KMS-11 (cell line): ENCODE measurements around the gene ABLIM2.

ENCODE experiments used
- H2AFZ ChIP-seq: fragments of 200-600 bp; sonication (generic); 2 replicates; pipeline ENCODE4 v1.6.1; 2016; ENCODE audit warnings: antibody characterized with exemption, mixed run types, low read depth
- H3K27ac ChIP-seq: fragments of 200-600 bp; sonication (generic); 2 replicates; pipeline ENCODE4 v1.6.1; 2016; ENCODE audit warnings: mild to moderate bottlenecking, mixed run types
- H3K27me3 ChIP-seq: fragments of 200-600 bp; sonication (generic); 2 replicates; pipeline ENCODE4 v1.6.1; 2017; ENCODE audit warnings: mild to moderate bottlenecking, low read depth, mixed run types, moderate library complexity; ENCODE audit not compliant: insufficient read depth
- H3K36me3 ChIP-seq: fragments of 200-600 bp; sonication (generic); 2 replicates; pipeline ENCODE4 v1.6.1; 2017; ENCODE audit warnings: mild to moderate bottlenecking, mixed run types; ENCODE audit not compliant: insufficient read depth
- H3K4me1 ChIP-seq: fragments of 200-600 bp; sonication (generic); 2 replicates; pipeline ENCODE4 v1.6.1; 2016; ENCODE audit warnings: mild to moderate bottlenecking, low read depth, mixed run types; ENCODE audit not compliant: poor library complexity, severe bottlenecking
- H3K4me2 ChIP-seq: fragments of 200-600 bp; sonication (generic); 2 replicates; pipeline ENCODE4 v1.7.0; 2016; ENCODE audit warnings: mild to moderate bottlenecking, mixed run types
- H3K4me3 ChIP-seq: fragments of 200-600 bp; sonication (generic); IDR thresholded peaks from 2 replicates; pipeline ENCODE4 v1.6.1; 2017; ENCODE audit warnings: low read depth, low read length, mixed read lengths; ENCODE audit not compliant: insufficient read depth
- H3K79me2 ChIP-seq: fragments of 200-600 bp; sonication (generic); 2 replicates; pipeline ENCODE4 v1.6.1; 2016; ENCODE audit warnings: low read depth, mixed run types; ENCODE audit not compliant: insufficient read depth
- H3K9ac ChIP-seq: fragments of 200-600 bp; sonication (generic); 2 replicates; pipeline ENCODE4 v1.6.1; 2016; ENCODE audit warnings: mild to moderate bottlenecking, mixed run types
- H4K20me1 ChIP-seq: fragments of 200-600 bp; sonication (generic); 2 replicates; pipeline ENCODE4 v1.6.1; 2016; ENCODE audit warnings: mild to moderate bottlenecking, mixed run types; ENCODE audit not compliant: insufficient read depth
- CTCF ChIP-seq: fragments of 200-600 bp; sonication (generic); conservative IDR thresholded peaks from 2 replicates; pipeline ENCODE4 v1.6.1; 2017; ENCODE audit warnings: low read depth, mild to moderate bottlenecking, antibody characterized with exemption, low read length, moderate library complexity, mixed read lengths

The ABLIM2 gene

GRCh38 chr4:8185295-8185694 lies 26.7 kb upstream of the ABLIM2 start:
- Histone ChIP-seq H4K20me1 (no peaks in the 10 kb centered on the region), H2AFZ (no peak overlapping the region), H3K36me3 (no peaks in the 10 kb centered on the region), H3K4me2 (no peak overlapping the region), H3K27me3 (no peaks in the 10 kb centered on the region), H3K9ac (no peak overlapping the region), H3K4me1 (no peaks in the 10 kb centered on the region), H3K27ac (no peak overlapping the region), H3K79me2 (no peaks in the 10 kb centered on the region), H3K4me3 (no peak overlapping the region)
- TF ChIP-seq CTCF = no peak

GRCh38 chr4:8184061-8184460 lies 25.4 kb upstream of the ABLIM2 start:
- Histone ChIP-seq H3K4me3 (no peak overlapping the region), H3K36me3 (no peaks in the 10 kb centered on the region), H3K9ac (no peak overlapping the region), H3K27me3 (no peaks in the 10 kb centered on the region), H3K4me2 (no peak overlapping the region), H3K79me2 (no peaks in the 10 kb centered on the region), H3K4me1 (no peaks in the 10 kb centered on the region), H2AFZ (no peak overlapping the region), H4K20me1 (no peaks in the 10 kb centered on the region), H3K27ac (no peak overlapping the region)
- TF ChIP-seq CTCF = no peak

- Histone ChIP-seq H3K9ac (no peak overlapping the region), H4K20me1 (no peaks in the 10 kb centered on the region), H3K36me3 (no peaks in the 10 kb centered on the region), H3K4me1 (no peaks in the 10 kb centered on the region), H3K27ac (no peak overlapping the region), H2AFZ (no peak overlapping the region), H3K79me2 (no peaks in the 10 kb centered on the region), H3K27me3 (no peaks in the 10 kb centered on the region), H3K4me2 (no peak overlapping the region), H3K4me3 (no peak overlapping the region)
- TF ChIP-seq CTCF = no peak
Observed at GRCh38 chr4:8182858-8183725, 24.5 kb upstream of the ABLIM2 start.

GRCh38 chr4:8182294-8182693 lies 23.7 kb upstream of the ABLIM2 start:
- no peak overlapping the region for H3K27ac ChIP-seq
- H3K9ac ChIP-seq = no peak overlapping the region

More at GRCh38 chr4:8182294-8182693, 23.7 kb upstream of the ABLIM2 start:
- H3K4me1 ChIP-seq = no peaks in the 10 kb centered on the region
- H3K4me2 ChIP-seq = no peak overlapping the region
- H2AFZ ChIP-seq = no peak overlapping the region
- no peak overlapping the region for H3K4me3 ChIP-seq
- no peaks in the 10 kb centered on the region for H3K79me2 ChIP-seq
- H4K20me1 ChIP-seq = no peaks in the 10 kb centered on the region
- H3K36me3 ChIP-seq = no peaks in the 10 kb centered on the region
- no peaks in the 10 kb centered on the region for H3K27me3 ChIP-seq
- TF ChIP-seq CTCF = no peak
